Upper lobe of left lung (tissue), 4 donors: Measurements from ENCODE around the gene PLK5.

Experiments used
- CTCF ChIP-seq, 6 experiments: fragments of 450-650 bp in 4 of 6; fragments of 200-600 bp in 2 of 6; sonication (generic) in 2 of 6; IDR thresholded peaks; one replicate each; pipeline ENCODE4 v1.5.1; 2016 to 2019; ENCODE audit warnings: antibody characterized with exemption in 6 of 6
- POLR2A ChIP-seq, 4 donors: fragments of 450-650 bp; IDR thresholded peaks; one replicate each; pipeline ENCODE4 v1.5.1; 2016 to 2017; ENCODE audit warnings: antibody characterized with exemption in 4 of 4, mild to moderate bottlenecking in 2 of 4
- POLR2AphosphoS5 ChIP-seq, 2 donors: sonication (generic); formaldehyde crosslinking; IDR thresholded peaks; one replicate each; pipeline ENCODE4 v1.5.1; 2017; ENCODE audit warnings: antibody characterized with exemption in 2 of 2

GRCh38 chr19:1474765-1475351 lies 49.0 kb upstream of the PLK5 start:
- TF ChIP-seq CTCF (IDR thresholded peaks at IDR 0.05) = no peak
- no peak for TF ChIP-seq POLR2AphosphoS5 (IDR thresholded peaks at IDR 0.05)
- no peak for TF ChIP-seq POLR2A (IDR thresholded peaks at IDR 0.05)
